Measurements from ENCODE around the gene GZMM. TPM values are rescaled to one million over a fixed set of nuclear protein-coding genes. Genes with fewer than 3 reads are reported as not detected.
A peak's percentile ranks its signal among the peaks of the same experiment; 100 is the strongest.

GZMM gene
- polyA plus RNA-seq (ENCODE audit: insufficient read length in 4 of 4): under 1 TPM; 0.17 to 0.43 (median 0.29) TPM

DNA sequence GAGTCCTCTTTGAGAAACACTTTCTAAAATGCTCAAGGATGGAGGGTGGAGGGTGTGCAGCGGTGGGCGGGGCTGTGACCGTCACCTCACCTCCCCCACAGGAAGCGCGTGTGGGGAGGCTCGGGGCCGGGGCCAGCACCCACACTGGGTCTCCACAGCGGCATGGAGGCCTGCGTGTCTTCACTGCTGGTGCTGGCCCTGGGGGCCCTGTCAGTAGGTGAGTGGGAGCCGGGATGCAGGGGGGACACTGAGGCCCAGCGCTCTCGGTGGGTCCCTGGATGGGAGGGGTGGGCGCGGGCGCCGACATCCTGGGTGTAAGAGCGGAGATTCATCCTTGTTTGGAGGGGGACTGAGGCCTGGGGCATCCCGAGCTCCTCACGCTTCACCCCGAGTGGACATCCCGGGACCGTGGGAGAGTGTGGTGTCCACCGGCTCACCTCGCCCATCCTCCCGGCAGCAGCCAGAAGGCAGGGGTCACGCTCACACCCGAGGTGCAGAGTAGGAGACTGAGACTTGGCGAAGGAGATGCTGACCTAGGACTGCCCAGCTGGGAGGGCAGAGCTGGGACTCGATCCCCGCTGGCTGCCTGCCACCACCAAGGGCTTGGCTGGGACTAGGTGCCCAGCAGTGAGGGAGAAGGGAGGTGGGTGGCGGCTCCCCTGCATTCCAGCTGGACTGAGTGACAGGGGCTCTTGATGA is at the start of gene GZMM:
TSS of gene GZMM (plus strand) at position 144 of the 699 bp plus-strand sequence. CDS start at position 163, 19 bp downstream.
- no peak for DNase-seq (ENCODE audit: low read depth in 4 of 4, low spot score in 3 of 4)

DNA sequence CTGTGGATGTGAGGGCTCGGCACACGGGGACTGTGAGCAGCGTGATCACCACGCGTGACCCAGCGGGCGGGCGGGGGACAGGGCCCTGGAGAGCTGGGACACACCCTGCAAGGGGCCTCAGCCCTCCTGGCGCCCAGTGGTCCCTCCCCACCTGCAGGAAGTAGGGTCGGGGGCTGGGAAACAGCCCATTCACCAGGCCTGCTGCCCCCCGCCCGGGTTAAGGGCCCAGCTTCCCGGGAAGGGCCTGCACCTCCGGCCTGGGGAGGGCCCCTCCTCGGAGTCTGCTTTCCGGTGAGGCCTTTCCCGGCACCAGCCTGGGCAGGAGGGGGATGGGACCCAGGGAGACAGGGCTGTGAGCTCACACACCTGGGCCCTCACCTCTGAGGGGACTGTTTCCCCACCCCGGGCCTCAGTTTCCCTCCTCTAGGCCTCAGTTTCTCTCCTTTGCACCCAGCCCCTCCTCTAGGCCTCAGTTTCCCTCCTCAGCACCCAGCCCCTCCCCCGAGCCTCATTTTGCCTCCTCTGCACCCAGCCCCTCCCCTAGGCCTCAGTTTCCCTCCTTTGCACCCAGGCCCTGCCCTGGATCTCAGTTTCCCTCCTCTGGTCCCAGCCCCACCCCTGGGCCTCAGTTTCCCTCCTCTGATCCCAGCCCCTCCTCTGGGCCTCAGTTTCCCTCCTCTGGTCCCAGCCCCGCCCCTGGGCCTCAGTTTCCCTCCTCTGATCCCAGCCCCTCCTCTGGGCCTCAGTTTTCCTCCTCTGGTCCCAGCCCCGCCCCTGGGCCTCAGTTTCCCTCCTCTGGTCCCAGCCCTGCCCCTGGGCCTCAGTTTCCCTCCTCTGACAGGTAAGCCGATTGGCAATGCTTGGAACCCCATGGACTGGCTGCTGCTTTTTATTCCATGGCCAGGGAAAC is 49.4 kb upstream of the GZMM start:
- no peak for DNase-seq (ENCODE audit: low read depth in 4 of 4, low spot score in 3 of 4)

DNA sequence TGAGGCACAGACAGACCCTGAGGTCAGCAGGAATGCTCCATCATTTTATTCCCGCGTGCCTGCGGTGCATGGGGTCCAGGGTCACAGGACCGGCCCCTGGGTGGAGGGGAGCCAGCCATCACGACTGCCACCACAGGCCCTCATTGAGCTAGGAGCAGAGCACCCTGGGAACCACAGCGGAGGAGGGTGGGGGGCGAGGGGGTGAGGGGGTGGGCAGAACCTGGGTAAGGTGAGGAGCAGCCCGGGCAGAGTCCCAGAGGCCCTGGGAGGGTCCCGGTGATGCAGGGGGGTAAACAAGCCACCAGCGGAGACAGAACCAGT is 48.8 kb upstream of the GZMM start:
- DNase-seq (ENCODE audit: low read depth in 4 of 4, low spot score in 3 of 4): no peak

DNA sequence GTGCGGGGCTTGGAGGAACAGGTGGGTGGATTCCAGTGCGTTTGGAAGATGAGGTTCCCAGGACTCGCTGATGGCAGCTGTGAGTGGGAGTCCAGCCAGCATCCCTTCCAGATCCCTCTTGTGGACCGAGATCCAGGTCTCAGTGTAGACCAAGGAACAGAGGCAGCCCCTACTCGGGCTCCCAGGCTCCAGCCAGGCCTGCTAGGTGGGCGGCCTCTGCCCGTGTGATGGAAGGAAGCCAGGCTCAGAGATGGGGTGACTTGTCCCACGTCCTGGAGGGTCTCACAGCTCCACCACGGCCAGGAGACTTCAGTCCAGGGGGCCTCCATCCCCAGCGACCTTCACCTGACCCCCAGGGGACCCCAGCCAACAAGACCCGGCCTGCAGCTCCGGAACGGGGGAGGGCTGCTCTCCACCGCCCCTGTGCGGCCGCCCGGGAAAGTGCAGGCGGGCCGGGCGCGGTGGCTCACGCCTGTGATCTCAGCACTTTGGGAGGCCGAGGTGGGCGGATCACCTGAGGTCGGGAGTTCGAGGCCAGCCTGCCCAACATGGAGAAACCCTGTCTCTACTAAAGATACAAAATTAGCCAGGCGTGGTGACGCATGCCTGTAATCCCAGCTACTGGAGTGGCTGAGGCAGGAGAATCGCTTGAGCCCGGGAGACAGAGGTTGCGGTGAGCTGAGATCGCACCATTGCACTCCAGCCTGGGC is 48.3 kb upstream of the GZMM start:
- DNase-seq (ENCODE audit: low read depth in 4 of 4, low spot score in 3 of 4): no peak

DNA sequence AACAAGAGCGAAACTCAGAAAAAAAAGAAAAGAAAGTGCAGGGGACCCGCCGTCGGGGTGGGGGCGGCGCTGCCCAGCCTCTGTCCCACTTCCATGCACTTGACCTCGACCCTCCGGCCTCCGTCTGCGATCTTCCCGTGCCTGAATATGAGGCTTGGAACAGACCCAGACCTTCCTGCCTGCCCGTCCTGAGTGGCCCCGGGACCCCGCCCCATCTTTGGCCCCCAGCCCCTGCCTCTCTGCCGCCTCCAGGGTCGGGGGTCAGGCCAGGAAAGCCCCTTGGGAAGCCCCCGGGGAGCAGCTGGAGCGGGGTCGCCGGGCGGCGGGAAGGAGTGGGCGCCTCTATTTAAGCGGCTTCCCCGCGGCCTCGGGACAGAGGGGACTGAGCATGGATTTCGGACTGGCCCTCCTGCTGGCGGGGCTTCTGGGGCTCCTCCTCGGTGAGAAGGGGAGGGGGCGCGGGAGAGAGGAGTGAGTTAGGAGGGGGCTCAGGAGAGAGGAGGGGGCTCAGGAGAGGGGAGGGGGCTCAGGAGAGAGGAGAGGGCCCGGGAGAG is 47.7 kb upstream of the GZMM start, which contains the start of gene MADCAM1:
TSS of gene MADCAM1 (plus strand) at position 375 of the 554 bp plus-strand sequence. CDS start at position 389, 14 bp downstream.
- DNase-seq (ENCODE audit: low read depth in 4 of 4, low spot score in 3 of 4): no peak

DNA sequence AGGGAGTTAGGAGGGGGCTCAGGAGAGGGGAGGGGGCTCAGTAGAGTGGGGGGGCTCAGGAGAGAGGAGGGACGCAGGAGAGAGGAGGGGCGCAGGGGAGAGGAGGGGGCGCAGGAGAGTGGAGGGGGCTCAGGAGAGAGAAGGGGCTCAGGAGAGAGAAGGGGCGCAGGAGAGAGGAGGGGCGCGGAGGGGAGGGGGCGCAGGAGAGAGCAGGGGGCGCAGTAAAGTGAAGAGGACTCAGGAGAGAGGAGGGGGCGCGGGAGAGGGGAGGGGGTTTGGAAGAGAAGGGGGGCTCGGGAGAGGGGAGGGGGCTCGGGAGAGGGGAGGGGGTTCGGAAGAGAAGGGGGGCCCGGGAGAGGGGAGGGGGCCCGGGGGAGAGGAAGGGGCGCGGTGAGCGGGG is 46.9 kb upstream of the GZMM start:
- no peak for DNase-seq (ENCODE audit: low read depth in 4 of 4, low spot score in 3 of 4)

DNA sequence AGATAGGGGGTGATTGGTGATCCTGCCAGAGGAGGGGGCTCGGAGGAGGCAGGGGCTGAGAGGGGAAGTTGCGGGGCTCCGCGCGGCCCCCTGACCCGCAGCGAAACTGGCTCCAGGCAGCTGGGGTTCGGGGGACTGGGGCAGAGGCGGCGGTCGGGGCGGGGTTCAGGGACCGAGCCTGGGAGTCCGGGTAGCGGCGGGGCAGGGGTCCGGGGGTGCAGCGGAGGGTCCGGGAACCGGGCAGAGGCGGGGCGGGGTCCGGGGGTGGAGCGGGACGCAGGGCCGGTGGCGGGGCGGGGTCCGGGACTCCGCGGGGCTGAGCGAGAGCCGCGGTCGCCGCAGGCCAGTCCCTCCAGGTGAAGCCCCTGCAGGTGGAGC is 46.4 kb upstream of the GZMM start:
- DNase-seq (ENCODE audit: low read depth in 4 of 4, low spot score in 3 of 4): no peak

DNA sequence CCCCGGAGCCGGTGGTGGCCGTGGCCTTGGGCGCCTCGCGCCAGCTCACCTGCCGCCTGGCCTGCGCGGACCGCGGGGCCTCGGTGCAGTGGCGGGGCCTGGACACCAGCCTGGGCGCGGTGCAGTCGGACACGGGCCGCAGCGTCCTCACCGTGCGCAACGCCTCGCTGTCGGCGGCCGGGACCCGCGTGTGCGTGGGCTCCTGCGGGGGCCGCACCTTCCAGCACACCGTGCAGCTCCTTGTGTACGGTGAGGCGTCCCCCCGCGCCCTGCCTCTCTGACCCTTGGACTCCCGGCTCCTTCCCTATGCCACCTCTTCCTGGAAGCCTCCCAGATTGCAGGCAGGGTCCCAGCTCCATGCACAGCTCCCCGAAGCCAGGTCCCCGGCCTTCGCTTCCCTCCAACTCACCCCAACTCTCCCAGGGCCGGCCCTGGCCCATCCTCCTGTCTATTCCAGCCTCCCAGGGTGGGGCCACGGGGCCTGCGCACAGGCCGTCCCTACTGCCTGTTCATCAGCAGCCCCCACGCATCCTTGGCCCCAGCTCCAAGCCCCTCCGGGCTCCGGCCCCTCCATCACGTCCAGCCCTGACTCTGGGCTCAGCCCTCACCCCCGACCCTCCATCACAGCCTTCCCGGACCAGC is 45.9 kb upstream of the GZMM start:
- DNase-seq (ENCODE audit: low read depth in 4 of 4, low spot score in 3 of 4): no peak

DNA sequence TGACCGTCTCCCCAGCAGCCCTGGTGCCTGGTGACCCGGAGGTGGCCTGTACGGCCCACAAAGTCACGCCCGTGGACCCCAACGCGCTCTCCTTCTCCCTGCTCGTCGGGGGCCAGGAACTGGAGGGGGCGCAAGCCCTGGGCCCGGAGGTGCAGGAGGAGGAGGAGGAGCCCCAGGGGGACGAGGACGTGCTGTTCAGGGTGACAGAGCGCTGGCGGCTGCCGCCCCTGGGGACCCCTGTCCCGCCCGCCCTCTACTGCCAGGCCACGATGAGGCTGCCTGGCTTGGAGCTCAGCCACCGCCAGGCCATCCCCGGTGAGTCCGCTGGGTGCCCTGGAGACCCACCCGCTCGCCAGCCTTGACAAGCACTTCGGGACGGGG is 45.4 kb upstream of the GZMM start:
- no peak for DNase-seq (ENCODE audit: low read depth in 4 of 4, low spot score in 3 of 4)

DNA sequence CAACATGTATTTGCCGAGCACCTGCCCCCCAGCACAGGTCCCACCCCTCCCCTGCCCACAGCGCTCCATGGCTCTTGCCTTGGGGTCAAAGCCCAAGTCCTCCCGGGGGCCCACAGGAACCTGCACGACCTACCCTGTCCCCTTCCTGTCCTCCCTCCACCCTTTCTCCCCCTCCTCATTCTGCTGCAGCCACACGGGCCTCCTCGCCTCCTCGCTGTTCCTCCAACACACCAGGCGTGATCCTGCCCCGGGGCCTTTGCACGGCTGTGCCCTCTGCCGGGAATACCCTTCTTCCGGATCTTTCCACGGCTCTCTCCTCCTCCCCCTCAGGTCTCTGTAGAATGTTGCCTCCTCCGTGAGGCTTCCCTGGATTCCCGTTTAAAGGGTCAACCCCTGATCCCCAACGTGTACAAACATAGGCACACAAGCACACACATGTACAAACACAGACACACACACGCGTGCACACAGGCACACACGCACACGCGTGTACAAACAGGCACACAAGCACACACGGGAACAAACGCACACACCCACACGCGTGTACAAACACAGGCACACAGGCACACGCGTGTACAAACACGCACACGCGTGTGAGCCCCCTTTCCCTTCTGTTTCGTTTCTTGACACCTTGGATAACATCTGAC is 44.8 kb upstream of the GZMM start:
- no peak for DNase-seq (ENCODE audit: low read depth in 4 of 4, low spot score in 3 of 4)

DNA sequence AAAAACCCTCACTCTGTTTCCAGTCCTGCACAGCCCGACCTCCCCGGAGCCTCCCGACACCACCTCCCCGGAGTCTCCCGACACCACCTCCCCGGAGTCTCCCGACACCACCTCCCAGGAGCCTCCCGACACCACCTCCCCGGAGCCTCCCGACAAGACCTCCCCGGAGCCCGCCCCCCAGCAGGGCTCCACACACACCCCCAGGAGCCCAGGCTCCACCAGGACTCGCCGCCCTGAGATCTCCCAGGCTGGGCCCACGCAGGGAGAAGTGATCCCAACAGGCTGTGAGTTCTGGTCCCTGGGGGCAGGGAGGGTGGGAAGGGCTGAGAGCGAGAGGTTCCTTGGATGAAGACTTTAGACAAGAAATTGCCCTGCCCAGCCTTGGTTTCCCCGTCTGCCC is 42.2 kb upstream of the GZMM start:
- no peak for DNase-seq (ENCODE audit: low read depth in 4 of 4, low spot score in 3 of 4)

DNA sequence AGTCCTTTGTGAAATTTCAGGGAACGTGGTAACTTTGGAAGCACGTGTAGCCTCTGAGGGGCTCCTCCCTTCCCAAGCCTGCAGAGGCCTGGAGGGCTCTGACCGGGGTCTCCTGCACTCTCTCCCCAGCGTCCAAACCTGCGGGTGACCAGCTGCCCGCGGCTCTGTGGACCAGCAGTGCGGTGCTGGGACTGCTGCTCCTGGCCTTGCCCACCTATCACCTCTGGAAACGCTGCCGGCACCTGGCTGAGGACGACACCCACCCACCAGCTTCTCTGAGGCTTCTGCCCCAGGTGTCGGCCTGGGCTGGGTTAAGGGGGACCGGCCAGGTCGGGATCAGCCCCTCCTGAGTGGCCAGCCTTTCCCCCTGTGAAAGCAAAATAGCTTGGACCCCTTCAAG is 39.2 kb upstream of the GZMM start:
- DNase-seq (ENCODE audit: low read depth in 4 of 4, low spot score in 3 of 4): no peak

DNA sequence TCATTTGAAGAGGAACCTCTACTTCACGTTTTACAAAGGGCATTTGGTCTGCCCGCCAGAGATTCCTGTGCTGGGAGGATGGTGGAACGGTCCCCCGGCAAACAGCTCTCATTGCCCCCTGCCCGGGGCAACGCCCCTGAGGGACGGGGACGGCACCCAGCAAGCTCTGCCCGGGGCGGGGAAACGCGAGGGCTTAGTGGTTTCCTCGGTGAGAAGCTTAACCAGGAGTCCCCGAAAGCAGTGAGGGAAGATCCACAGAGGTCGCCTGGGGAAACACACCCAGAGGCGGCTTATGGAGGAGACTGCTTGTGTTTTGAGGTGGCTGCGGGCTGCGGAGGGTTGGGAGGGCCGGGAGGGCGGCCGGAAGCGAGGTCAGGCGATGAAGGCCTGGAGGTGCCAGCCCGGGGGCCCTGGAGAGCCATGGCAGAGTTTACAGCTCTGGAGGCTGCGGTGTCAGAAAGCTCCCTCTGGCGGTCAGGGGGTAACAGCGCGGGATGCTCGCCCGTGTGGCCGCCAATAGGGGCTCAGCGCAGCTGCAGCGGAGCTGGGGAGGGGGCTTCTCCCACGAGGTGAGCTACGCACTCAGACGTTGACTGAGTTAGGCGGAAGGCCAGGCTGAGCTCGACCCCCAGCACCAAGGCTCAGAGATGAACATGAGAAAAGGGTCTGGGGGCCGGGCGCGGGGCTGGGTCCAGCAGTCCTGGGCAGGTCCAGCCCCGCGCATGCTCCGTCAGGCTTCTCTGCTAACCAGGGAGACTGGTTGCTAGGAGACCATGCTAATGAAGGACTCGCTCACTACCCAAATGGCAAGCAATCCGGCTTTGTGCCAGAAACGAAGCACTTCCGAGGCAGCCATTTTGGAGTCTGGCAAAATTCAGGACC is 37.2 kb upstream of the GZMM start:
- peak in 3 of 4 donors; percentile 100 for DNase-seq (ENCODE audit: low read depth in 4 of 4, low spot score in 3 of 4)

DNA sequence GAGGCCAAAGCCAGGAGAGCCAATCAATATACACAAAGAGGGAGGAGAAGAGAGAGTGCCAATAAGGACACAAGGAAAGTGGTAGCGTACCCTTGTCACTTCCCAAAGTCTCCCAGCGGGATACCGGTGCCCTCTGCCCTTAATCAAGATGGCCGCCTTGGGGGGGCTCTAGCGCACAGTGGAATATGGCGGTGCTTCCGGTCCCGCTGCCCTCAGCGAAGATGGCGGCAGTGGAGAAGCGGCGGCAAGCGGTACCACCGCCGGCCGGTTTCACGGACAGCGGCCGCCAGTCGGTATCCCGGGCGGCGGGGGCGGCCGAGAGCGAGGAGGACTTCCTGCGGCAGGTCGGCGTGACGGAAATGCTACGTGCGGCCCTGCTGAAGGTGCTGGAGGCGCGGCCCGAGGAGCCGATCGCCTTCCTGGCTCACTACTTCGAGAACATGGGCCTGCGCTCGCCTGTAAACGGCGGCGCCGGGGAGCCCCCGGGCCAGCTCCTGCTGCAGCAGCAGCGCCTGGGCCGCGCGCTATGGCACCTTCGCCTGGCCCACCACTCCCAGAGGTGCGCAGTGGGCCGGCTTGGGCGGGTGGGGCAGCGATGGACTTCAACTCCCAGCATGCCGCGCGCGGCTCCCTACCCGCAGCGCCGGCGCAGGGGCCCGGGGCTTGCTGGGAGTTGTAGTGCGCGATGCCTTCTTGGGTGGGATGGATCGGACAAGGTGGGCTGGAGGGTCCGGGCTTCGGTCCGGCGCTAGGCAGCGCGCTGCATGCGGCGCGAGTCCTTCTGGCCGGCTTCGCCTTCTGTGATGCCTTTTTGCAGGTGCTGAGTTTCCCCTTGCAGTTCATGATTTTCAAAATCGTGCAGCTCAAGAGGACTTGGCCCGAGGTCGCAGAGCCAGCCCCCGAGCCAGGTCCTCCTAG is 36.3 kb upstream of the GZMM start, which contains the start of gene TPGS1:
TSS of gene TPGS1 (plus strand) at position 212 of the 918 bp plus-strand sequence. CDS start at position 222, 10 bp downstream.
- peak in 2 of 4 donors; percentile 46 to 100 for DNase-seq (ENCODE audit: low read depth in 4 of 4, low spot score in 3 of 4)

DNA sequence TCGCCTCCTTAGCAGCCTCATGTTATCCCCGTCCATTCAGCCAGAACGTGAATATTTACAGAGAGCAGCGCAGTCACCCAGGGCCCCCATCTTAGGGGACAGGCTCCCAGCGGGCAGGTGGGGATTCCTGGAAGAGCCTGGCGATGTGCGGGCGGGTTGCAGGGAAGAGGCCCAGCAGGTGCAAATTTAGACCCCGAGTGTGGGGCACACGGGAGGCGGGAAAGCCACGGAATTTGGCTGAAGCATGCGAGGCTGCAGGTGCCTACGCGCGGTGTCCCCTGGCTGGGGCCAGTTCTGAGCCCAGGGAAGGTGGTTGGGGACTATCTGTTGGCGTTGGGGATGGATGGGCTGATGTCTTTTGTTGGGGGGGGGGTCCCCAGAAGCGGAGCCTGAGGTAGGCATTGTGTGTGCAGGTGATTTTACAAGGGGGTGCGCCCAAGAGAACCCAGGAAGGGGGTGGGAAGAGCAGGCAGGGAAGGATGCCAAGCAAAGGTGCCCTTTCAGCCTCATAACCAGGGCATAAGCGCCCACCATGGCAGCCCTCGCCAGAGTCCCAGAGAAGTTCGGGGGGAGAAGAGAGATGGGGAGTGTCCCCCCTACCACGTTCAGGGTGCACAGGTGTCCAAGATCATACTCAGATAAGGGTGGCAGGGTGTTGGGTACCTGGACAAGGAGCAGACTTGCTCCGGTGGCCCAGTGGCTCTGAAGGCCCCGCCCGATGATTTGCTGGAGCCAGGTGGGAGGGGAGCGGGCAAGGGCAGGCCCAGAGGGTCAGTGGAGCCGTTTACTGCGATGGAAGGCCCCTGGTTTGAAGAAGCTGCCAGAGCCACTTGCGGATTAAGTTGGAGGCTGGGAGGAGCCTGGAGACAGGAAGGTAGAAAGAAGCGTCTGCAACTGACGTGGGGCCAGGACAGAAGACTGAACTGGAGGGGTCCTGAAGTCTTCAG is 35.4 kb upstream of the GZMM start:
- no peak for DNase-seq (ENCODE audit: low read depth in 4 of 4, low spot score in 3 of 4)

DNA sequence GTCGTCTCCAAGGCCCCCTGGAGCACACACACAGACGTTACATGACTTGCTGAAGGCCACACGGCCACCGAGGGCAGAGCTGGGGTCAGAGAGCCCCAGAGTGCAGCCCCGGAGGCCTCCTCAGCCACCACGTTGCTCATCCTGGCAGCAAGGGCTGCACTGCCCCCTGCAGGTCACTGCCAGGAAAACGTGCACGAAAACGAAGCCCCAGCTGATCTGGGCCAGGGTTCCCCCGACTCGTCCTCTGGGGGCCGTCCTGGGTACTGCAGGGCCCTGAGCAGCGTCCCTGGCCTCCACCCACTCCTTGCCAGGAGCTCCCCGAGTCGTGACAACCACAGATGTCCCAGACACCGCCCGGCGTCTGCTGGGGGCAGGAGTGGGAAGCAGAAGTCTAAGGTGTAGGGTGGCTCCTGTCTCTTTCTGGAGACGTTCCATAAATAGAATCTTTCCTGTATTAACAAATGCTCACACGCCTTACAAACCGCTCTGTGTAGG is 33.2 kb upstream of the GZMM start:
- peak in 1 of 4 donors; percentile 62 for DNase-seq (ENCODE audit: low read depth in 4 of 4, low spot score in 3 of 4)

Data from right renal pelvis (tissue), 4 donors.